ENCODE data around the gene ELN. TPM values are rescaled to one million over a fixed set of nuclear protein-coding genes. Genes with fewer than 3 reads are reported as not detected.

The ELN gene
- total and polyA plus RNA-seq, 7 donors: 2.5 to 174 (median 33.2) TPM

GRCh38 chr7:74101061-74101681, 73.2 kb downstream of the ELN start:
- 63 to 79% methylated on average over 8 of the region's 8 CpGs for WGBS, 2 donors
- no peaks in the 10 kb centered on the region for H3K27me3 ChIP-seq

GRCh38 chr7:74103219-74103772, 75.3 kb downstream of the ELN start:
- Histone ChIP-seq H3K36me3 (peaks cover 0 to 70% (median 22%) of the 10 kb centered on the region in 4 donors), H3K4me3 (no peak overlapping the region), H3K27ac (no peak overlapping the region), H3K4me1 (no peaks in the 10 kb centered on the region), H3K27me3 (no peaks in the 10 kb centered on the region), H3K9me3 (no peaks in the 10 kb centered on the region)
- DNase-seq: no peak
- TF ChIP-seq EP300 (IDR thresholded peaks at IDR 0.05) (no peak), CTCF (IDR thresholded peaks at IDR 0.05) (no peak), POLR2AphosphoS5 (IDR thresholded peaks at IDR 0.05) (no peak), POLR2A (IDR thresholded peaks at IDR 0.05) (no peak)
- 97% methylated on average over 6 of the region's 6 CpGs for WGBS, 2 donors
- intact Hi-C loops (cut with DNase I): no loop called here

More at GRCh38 chr7:74101061-74101681, 73.2 kb downstream of the ELN start:
- Histone ChIP-seq H3K9me3 (no peaks in the 10 kb centered on the region), H3K36me3 (peaks cover 0 to 63% (median 12%) of the 10 kb centered on the region in 4 donors), H3K4me3 (no peak overlapping the region), H3K27ac (peak overlapping the region in 1 of 4 donors; percentile 41), H3K4me1 (no peaks in the 10 kb centered on the region)
- DNase-seq: peak; percentile 75
- intact Hi-C loops (cut with DNase I): no loop called here
- TF ChIP-seq EP300 (IDR thresholded peaks at IDR 0.05): no peak
- peak in 1 of 4 donors; percentile 29 for TF ChIP-seq POLR2AphosphoS5 (IDR thresholded peaks at IDR 0.05)

GRCh38 chr7:74104702-74105101, 76.7 kb downstream of the ELN start:
- H3K27ac ChIP-seq: no peak overlapping the region
- DNase-seq: no peak
- TF ChIP-seq POLR2AphosphoS5 (IDR thresholded peaks at IDR 0.05) (no peak), CTCF (IDR thresholded peaks at IDR 0.05) (no peak), POLR2A (IDR thresholded peaks at IDR 0.05) (no peak), EP300 (IDR thresholded peaks at IDR 0.05) (no peak)
- 93 to 95% methylated on average over 8 of the region's 8 CpGs for WGBS, 2 donors
- H3K4me1 ChIP-seq: no peaks in the 10 kb centered on the region
- H3K9me3 ChIP-seq: no peaks in the 10 kb centered on the region
- intact Hi-C loops (cut with DNase I): no loop called here
- H3K36me3 ChIP-seq: peaks cover 0 to 75% (median 26%) of the 10 kb centered on the region in 4 donors
- H3K4me3 ChIP-seq: no peak overlapping the region
- no peaks in the 10 kb centered on the region for H3K27me3 ChIP-seq

- intact Hi-C loops (cut with DNase I): no loop called here
- no peaks in the 10 kb centered on the region for H3K9me3 ChIP-seq
- TF ChIP-seq POLR2AphosphoS5 (IDR thresholded peaks at IDR 0.05) (no peak), CTCF (IDR thresholded peaks at IDR 0.05) (no peak), EP300 (IDR thresholded peaks at IDR 0.05) (no peak)
- H3K27me3 ChIP-seq: no peaks in the 10 kb centered on the region
- H3K4me3 ChIP-seq: no peak overlapping the region
- 90 to 96% methylated on average over 11 of the region's 11 CpGs for WGBS, 2 donors
- DNase-seq: no peak
- H3K36me3 ChIP-seq: peaks cover 0 to 76% (median 30%) of the 10 kb centered on the region in 4 donors
- H3K27ac ChIP-seq: no peak overlapping the region
- no peaks in the 10 kb centered on the region for H3K4me1 ChIP-seq
Measured at GRCh38 chr7:74105992-74106391, 78.0 kb downstream of the ELN start.

- Histone ChIP-seq H3K27ac (no peak overlapping the region), H3K27me3 (no peaks in the 10 kb centered on the region), H3K9me3 (no peaks in the 10 kb centered on the region), H3K36me3 (peaks cover 0 to 78% (median 30%) of the 10 kb centered on the region in 4 donors), H3K4me1 (no peaks in the 10 kb centered on the region), H3K4me3 (no peak overlapping the region)
- no peak for TF ChIP-seq POLR2AphosphoS5 (IDR thresholded peaks at IDR 0.05)
- TF ChIP-seq POLR2A (IDR thresholded peaks at IDR 0.05): no peak
- no peak for TF ChIP-seq CTCF (IDR thresholded peaks at IDR 0.05)
- TF ChIP-seq EP300 (IDR thresholded peaks at IDR 0.05): no peak
- no peak for DNase-seq
- 97% methylated on average over 18 of the region's 18 CpGs for WGBS, 2 donors
- intact Hi-C loops (cut with DNase I): no loop called here
Measured at GRCh38 chr7:74106846-74107245, 78.9 kb downstream of the ELN start.
